SK-N-SH (cell line): ENCODE data around the gene TSSK2. TPM values are rescaled to one million over a fixed set of nuclear protein-coding genes. Genes with fewer than 3 reads are reported as not detected.

ENCODE experiments used
- CTCF ChIA-PET: fragments of 300-600, 350-600 bp; formaldehyde crosslinking; extraction: SDS; loops from one replicate; lab custom pipeline; 2021; lab: Yijun Ruan, JAX
- POLR2A ChIA-PET: fragments of 350-600 bp; sonication (Branson Sonifier 250); formaldehyde crosslinking; extraction: SDS; loops from one replicate; lab custom pipeline; 2020; ENCODE audit warnings: antibody characterized with exemption, inconsistent platforms; lab: Yijun Ruan, JAX
- DNase-seq: peaks from one replicate; pipeline ENCODE4 v3.0.0; 2012
- H2AFZ ChIP-seq: fragments of 200-600 bp; sonication (generic); 2 replicates; pipeline ENCODE4 v1.8.1; 2016; ENCODE audit warnings: antibody characterized with exemption, mild to moderate bottlenecking, low read depth
- H3F3A ChIP-seq: fragments of 200-600 bp; sonication (generic); replicated peaks from 2 replicates; pipeline ENCODE3; 2016; ENCODE audit warnings: antibody characterized with exemption, mild to moderate bottlenecking; ENCODE audit not compliant: insufficient read depth
- H3K27ac ChIP-seq, 2 experiments: fragments of 200-500 bp in 1 of 2; fragments of 200-600 bp in 1 of 2; sonication (Bioruptor generic) in 1 of 2; sonication (generic), shearing (Covaris generic) in 1 of 2; 2 replicates each; pipeline versions ENCODE4 v1.5.1 to v1.6.1; 2014 to 2016; ENCODE audit warnings: low read depth in 2 of 2, inconsistent platforms in 1 of 2, low read length in 1 of 2, mild to moderate bottlenecking in 1 of 2, mixed read lengths in 1 of 2
- H3K27me3 ChIP-seq: fragments of 200-600 bp; sonication (generic), shearing (Covaris generic); 2 replicates; pipeline ENCODE4 v1.6.1; 2016; ENCODE audit warnings: mixed run types; ENCODE audit not compliant: insufficient read depth
- H3K36me3 ChIP-seq, 2 experiments: fragments of 200-500 bp in 1 of 2; fragments of 200-600 bp in 1 of 2; sonication (Bioruptor generic) in 1 of 2; sonication (generic) in 1 of 2; replicated peaks in 1 of 2; 2 replicates each; pipeline versions ENCODE3 to v1.5.1; 2014 to 2016; ENCODE audit warnings: low read length in 1 of 2, mild to moderate bottlenecking in 1 of 2; ENCODE audit not compliant: insufficient read depth in 2 of 2, control insufficient read depth in 1 of 2
- H3K4me1 ChIP-seq, 2 experiments: fragments of 200-500 bp in 1 of 2; fragments of 200-600 bp in 1 of 2; sonication (Bioruptor generic) in 1 of 2; sonication (generic), shearing (Covaris generic) in 1 of 2; 2 replicates each; pipeline versions ENCODE4 v1.5.1 to v1.6.1; 2014 to 2016; ENCODE audit warnings: low read depth in 1 of 2, low read length in 1 of 2, mixed run types in 1 of 2; ENCODE audit not compliant: insufficient read depth in 2 of 2, control insufficient read depth in 1 of 2
- H3K4me2 ChIP-seq: fragments of 200-600 bp; sonication (generic), shearing (Covaris generic); 2 replicates; pipeline ENCODE4 v1.6.1; 2017; ENCODE audit warnings: mixed run types
- H3K4me3 ChIP-seq, 2 experiments: fragments of 200-500 bp in 1 of 2; fragments of 200-600 bp in 1 of 2; sonication (Bioruptor generic) in 1 of 2; sonication (generic), shearing (Covaris generic) in 1 of 2; 2 replicates each; pipeline versions ENCODE4 v1.5.1 to v1.8.1; 2014 to 2016; ENCODE audit warnings: low read depth in 2 of 2, inconsistent platforms in 1 of 2, low read length in 1 of 2, mild to moderate bottlenecking in 1 of 2, mixed read lengths in 1 of 2, moderate library complexity in 1 of 2
- H3K79me2 ChIP-seq: fragments of 200-600 bp; sonication (generic); 2 replicates; pipeline ENCODE4 v1.8.1; 2017; ENCODE audit warnings: mild to moderate bottlenecking; ENCODE audit not compliant: insufficient read depth
- H3K9ac ChIP-seq: fragments of 200-600 bp; sonication (generic); 2 replicates; pipeline ENCODE4 v1.6.1; 2017; ENCODE audit warnings: mixed run types
- H3K9me2 ChIP-seq: fragments of 200-600 bp; sonication (generic); 2 replicates; pipeline ENCODE4 v1.6.1; 2017; ENCODE audit warnings: mixed run types
- H3K9me3 ChIP-seq: fragments of 200-600 bp; sonication (generic); 2 replicates; pipeline ENCODE4 v1.6.1; 2017; ENCODE audit warnings: mixed run types, mild to moderate bottlenecking, moderate library complexity
- H4K20me1 ChIP-seq: fragments of 200-600 bp; sonication (generic); 2 replicates; pipeline ENCODE4 v1.6.1; 2017; ENCODE audit warnings: mild to moderate bottlenecking, mixed run types; ENCODE audit not compliant: insufficient read depth
- CTCF ChIP-seq: fragments of 200-600 bp; sonication (generic); IDR thresholded peaks from 2 replicates; pipeline ENCODE4 v1.6.1; 2017; ENCODE audit warnings: antibody characterized with exemption, mild to moderate bottlenecking, moderate library complexity
- FOXJ3 ChIP-seq: sonication (generic); formaldehyde crosslinking; IDR thresholded peaks from 2 replicates; pipeline ENCODE4 v1.5.1; 2020; ENCODE audit warnings: mild to moderate bottlenecking, missing genetic modification reagents
- IRF3 ChIP-seq: fragments of 150-350 bp; IDR thresholded peaks from 2 replicates; pipeline ENCODE4 v1.6.1; 2016; ENCODE audit warnings: mild to moderate bottlenecking, low read depth, low read length
- JUND ChIP-seq: IDR thresholded peaks from 2 replicates; pipeline ENCODE4 v1.4.0; 2012
- MEF2A ChIP-seq: IDR thresholded peaks from 2 replicates; pipeline ENCODE4 v1.4.0; 2012; ENCODE audit warnings: low read depth, borderline replicate concordance
- MXI1 ChIP-seq: IDR thresholded peaks from 2 replicates; pipeline ENCODE4 v1.6.1; 2012; ENCODE audit warnings: mild to moderate bottlenecking, low read depth, low read length, improper control_type of control experiment
- RXRA ChIP-seq: IDR thresholded peaks from 2 replicates; pipeline ENCODE4 v1.4.0; 2012; ENCODE audit warnings: low read depth, mild to moderate bottlenecking, borderline replicate concordance
- SIN3A ChIP-seq: IDR thresholded peaks from 2 replicates; pipeline ENCODE4 v1.6.1; 2012; ENCODE audit warnings: low read depth, mild to moderate bottlenecking, low read length, moderate library complexity, borderline replicate concordance
- TEAD4 ChIP-seq: IDR thresholded peaks from 2 replicates; pipeline ENCODE4 v1.4.0; 2012; ENCODE audit warnings: mild to moderate bottlenecking, borderline replicate concordance; ENCODE audit not compliant: insufficient read depth
- ZBTB33 ChIP-seq: IDR thresholded peaks from 2 replicates; pipeline ENCODE4 v1.4.0; 2012; ENCODE audit warnings: low read depth, borderline replicate concordance
- WGBS: methylation state at CpG from one replicate; pipeline ENCODE4 v1.1.6; 2017; ENCODE audit warnings: low lambda C conversion rate; 5-methylcytosine and 5-hydroxymethylcytosine counted together
- polyA plus RNA-seq, 3 experiments: library from polyadenylated mRNA; depleted of rRNA; stranded (reverse); fragments of >200 nt; gene quantifications; 2 replicates each; pipeline ENCODE4 v1.2.3, GENCODE V29; 2012

TSSK2 gene
- polyA plus RNA-seq, 1 of the 3 experiments (the other 2 are of a cell fraction), result not detected

GRCh38 chr22:19092725-19093124, 38.4 kb upstream of the TSSK2 start:
- TF ChIP-seq CTCF, result no peak
- CTCF ChIA-PET, result no interaction called here
- Histone ChIP-seq H2AFZ (no peak overlapping the region), H3K9me2 (no peaks in the 10 kb centered on the region), H3K4me1 (no peaks in the 10 kb centered on the region; a peak in 1 of 4 replicates), H3K4me2 (no peak overlapping the region), H3K79me2 (peaks cover 47% of the 10 kb centered on the region; the same call in 1 of the 2 replicates), H3K27me3 (no peaks in the 10 kb centered on the region), H4K20me1 (peaks cover 38% of the 10 kb centered on the region), H3K27ac (no peak overlapping the region), H3K4me3 (no peak overlapping the region), H3F3A (no peaks in the 10 kb centered on the region), H3K9ac (no peak overlapping the region), H3K36me3 (peaks cover 3 to 7% of the 10 kb centered on the region in 2 experiments), H3K9me3 (no peaks in the 10 kb centered on the region)
- POLR2A ChIA-PET, result no interaction called here
- no peak for DNase-seq
- 97% methylated on average over 4 of the region's 4 CpGs for WGBS

GRCh38 chr22:19094393-19094997, 36.6 kb upstream of the TSSK2 start:
- Histone ChIP-seq H3K27me3 (no peaks in the 10 kb centered on the region), H3K4me3 (no peak overlapping the region), H3K9me3 (no peaks in the 10 kb centered on the region), H2AFZ (no peak overlapping the region), H3K27ac (no peak overlapping the region), H3K9ac (no peak overlapping the region), H3K4me2 (no peak overlapping the region), H3K4me1 (no peaks in the 10 kb centered on the region; a peak in 1 of 4 replicates), H3K79me2 (peaks cover 57% of the 10 kb centered on the region), H3F3A (no peaks in the 10 kb centered on the region), H3K36me3 (peaks cover 0 to 7% of the 10 kb centered on the region in 2 experiments), H4K20me1 (peaks cover 40% of the 10 kb centered on the region), H3K9me2 (no peaks in the 10 kb centered on the region)
- CTCF ChIA-PET, result interaction anchor here (0.9 to 1.1 kb wide), 3 partner anchors 10 to 140 kb away, joined by 3 to 6 read pairs (median 3); no protein-coding TSS in a partner anchor
- WGBS, result 99% methylated on average over 4 of the region's 4 CpGs
- TF ChIP-seq IRF3 (no peak), TEAD4 (no peak), RXRA (no peak), MEF2A (no peak), MXI1 (no peak), ZBTB33 (no peak), SIN3A (no peak), JUND (no peak), FOXJ3 (CRISPR knock-in tag) (no peak)
- no peak for DNase-seq
- POLR2A ChIA-PET, result no interaction called here
